Ishikawa (cell line): ENCODE data around the gene SH2D4B.

Experiments used
- CEBPB ChIP-seq: IDR thresholded peaks from 2 replicates; pipeline ENCODE4 v1.6.1; 2012
- CREB1 ChIP-seq: IDR thresholded peaks from 2 replicates; pipeline ENCODE4 v1.6.1; 2012; ENCODE audit warnings: low read depth
- EGR1 ChIP-seq: IDR thresholded peaks from 2 replicates; pipeline ENCODE4 v1.6.1; 2012
- EP300 ChIP-seq: IDR thresholded peaks from 2 replicates; pipeline ENCODE4 v1.6.1; 2012; ENCODE audit warnings: borderline replicate concordance
- FOXM1 ChIP-seq: IDR thresholded peaks from 2 replicates; pipeline ENCODE4 v1.6.1; 2012; ENCODE audit warnings: low read depth, borderline replicate concordance
- NFIC ChIP-seq: IDR thresholded peaks from 2 replicates; pipeline ENCODE4 v1.6.1; 2012
- RAD21 ChIP-seq: IDR thresholded peaks from 2 replicates; pipeline ENCODE4 v1.6.1; 2012; ENCODE audit warnings: low read depth
- TAF1 ChIP-seq: IDR thresholded peaks from 2 replicates; pipeline ENCODE4 v1.6.1; 2012; ENCODE audit warnings: low read depth, mild to moderate bottlenecking
- TCF12 ChIP-seq: IDR thresholded peaks from 2 replicates; pipeline ENCODE4 v1.6.1; 2012; ENCODE audit warnings: low read depth
- TEAD4 ChIP-seq: IDR thresholded peaks from 2 replicates; pipeline ENCODE4 v1.6.1; 2012
- YY1 ChIP-seq: IDR thresholded peaks from 2 replicates; pipeline ENCODE4 v1.6.1; 2012; ENCODE audit warnings: low read depth
- ZBTB7A ChIP-seq: IDR thresholded peaks from 2 replicates; pipeline ENCODE4 v1.6.1; 2012; ENCODE audit warnings: low read depth
- TF ChIP-seq, protein P1 (sequence below): IDR thresholded peaks from 2 replicates; pipeline ENCODE4 v1.6.1; 2012
- TF ChIP-seq, protein P2 (sequence below): IDR thresholded peaks from 2 replicates; pipeline ENCODE4 v1.6.1; 2012
- TF ChIP-seq, protein P3 (sequence below): IDR thresholded peaks from 2 replicates; pipeline ENCODE4 v1.6.1; 2012; ENCODE audit warnings: low read depth, mild to moderate bottlenecking

SH2D4B gene

DNA sequence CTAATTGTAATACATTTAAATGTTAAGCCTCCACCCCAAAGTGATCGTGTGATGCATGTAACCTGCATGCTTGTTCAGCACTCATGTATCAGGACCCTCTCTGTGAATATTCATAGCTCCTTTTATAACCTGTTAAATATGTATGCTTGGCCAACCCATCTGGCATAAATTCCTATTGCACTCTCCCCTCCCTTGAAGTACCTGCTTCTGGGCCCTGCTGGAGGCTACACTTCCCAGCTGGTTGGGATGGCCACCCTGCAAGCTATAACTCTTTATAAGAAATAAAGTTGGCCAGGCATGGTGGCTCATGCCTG, 149.7 kb downstream of the SH2D4B start:
- TF ChIP-seq RAD21 (no peak), TEAD4 (no peak), FOXM1 (no peak), TAF1 (no peak), NFIC (no peak), TCF12 (no peak)
- TF ChIP-seq, protein P1, sequence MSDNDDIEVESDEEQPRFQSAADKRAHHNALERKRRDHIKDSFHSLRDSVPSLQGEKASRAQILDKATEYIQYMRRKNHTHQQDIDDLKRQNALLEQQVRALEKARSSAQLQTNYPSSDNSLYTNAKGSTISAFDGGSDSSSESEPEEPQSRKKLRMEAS, result no peak
- TF ChIP-seq, protein P2, sequence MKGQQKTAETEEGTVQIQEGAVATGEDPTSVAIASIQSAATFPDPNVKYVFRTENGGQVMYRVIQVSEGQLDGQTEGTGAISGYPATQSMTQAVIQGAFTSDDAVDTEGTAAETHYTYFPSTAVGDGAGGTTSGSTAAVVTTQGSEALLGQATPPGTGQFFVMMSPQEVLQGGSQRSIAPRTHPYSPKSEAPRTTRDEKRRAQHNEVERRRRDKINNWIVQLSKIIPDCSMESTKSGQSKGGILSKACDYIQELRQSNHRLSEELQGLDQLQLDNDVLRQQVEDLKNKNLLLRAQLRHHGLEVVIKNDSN, result no peak

DNA sequence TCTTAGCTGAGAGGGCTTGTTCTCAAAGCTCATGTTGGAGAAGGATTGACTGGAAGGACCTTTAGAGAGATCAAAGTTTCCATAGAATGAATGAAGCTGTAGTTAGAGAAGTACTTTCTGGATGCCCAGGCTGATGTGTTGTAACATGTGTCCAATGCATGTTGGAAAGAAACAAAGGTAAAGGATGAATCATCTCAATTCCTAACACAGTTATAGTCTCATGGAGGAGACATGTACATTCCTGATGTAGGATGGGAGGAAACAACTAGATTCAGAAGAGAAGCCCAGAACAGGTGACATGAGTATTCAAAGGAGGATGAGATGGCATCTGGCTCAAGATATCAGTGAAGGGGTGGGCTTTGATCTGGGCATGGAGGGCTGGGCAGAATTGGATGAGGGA, 152.7 kb downstream of the SH2D4B start:
- no peak for TF ChIP-seq CREB1
- TF ChIP-seq, protein P2, result no peak
- no peak for TF ChIP-seq FOXM1
- TF ChIP-seq TCF12, result no peak
- TF ChIP-seq TEAD4, result no peak
- TF ChIP-seq, protein P1, result no peak
- TF ChIP-seq TAF1, result no peak
- no peak for TF ChIP-seq EGR1
- TF ChIP-seq NFIC, result no peak
- no peak for TF ChIP-seq ZBTB7A
- TF ChIP-seq CEBPB, result no peak
- no peak for TF ChIP-seq YY1
- no peak for TF ChIP-seq EP300

DNA sequence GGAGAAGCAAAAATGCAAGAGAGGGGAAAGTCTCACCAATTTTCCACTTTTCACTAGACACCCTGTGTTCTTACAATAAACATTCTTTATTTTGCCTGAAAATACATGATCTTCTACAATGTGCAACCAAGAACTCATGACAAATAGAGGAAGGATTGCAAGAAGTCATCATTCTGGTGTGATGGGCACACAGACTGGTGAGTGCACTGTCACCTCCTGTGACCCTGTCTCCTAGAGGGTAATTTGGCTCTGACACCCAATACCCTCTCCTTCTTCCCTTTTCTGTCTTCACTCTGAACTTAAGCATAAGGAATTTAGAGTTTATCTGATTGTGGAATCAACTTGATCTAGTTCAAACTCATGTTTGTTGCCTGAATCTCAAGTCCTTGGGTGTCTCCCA, 153.7 kb downstream of the SH2D4B start:
- TF ChIP-seq, protein P2, result no peak
- no peak for TF ChIP-seq EGR1
- TF ChIP-seq FOXM1, result no peak
- TF ChIP-seq EP300, result no peak
- no peak for TF ChIP-seq RAD21
- no peak for TF ChIP-seq CEBPB
- TF ChIP-seq, protein P3, sequence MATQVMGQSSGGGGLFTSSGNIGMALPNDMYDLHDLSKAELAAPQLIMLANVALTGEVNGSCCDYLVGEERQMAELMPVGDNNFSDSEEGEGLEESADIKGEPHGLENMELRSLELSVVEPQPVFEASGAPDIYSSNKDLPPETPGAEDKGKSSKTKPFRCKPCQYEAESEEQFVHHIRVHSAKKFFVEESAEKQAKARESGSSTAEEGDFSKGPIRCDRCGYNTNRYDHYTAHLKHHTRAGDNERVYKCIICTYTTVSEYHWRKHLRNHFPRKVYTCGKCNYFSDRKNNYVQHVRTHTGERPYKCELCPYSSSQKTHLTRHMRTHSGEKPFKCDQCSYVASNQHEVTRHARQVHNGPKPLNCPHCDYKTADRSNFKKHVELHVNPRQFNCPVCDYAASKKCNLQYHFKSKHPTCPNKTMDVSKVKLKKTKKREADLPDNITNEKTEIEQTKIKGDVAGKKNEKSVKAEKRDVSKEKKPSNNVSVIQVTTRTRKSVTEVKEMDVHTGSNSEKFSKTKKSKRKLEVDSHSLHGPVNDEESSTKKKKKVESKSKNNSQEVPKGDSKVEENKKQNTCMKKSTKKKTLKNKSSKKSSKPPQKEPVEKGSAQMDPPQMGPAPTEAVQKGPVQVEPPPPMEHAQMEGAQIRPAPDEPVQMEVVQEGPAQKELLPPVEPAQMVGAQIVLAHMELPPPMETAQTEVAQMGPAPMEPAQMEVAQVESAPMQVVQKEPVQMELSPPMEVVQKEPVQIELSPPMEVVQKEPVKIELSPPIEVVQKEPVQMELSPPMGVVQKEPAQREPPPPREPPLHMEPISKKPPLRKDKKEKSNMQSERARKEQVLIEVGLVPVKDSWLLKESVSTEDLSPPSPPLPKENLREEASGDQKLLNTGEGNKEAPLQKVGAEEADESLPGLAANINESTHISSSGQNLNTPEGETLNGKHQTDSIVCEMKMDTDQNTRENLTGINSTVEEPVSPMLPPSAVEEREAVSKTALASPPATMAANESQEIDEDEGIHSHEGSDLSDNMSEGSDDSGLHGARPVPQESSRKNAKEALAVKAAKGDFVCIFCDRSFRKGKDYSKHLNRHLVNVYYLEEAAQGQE, result no peak
- TF ChIP-seq ZBTB7A, result no peak
- TF ChIP-seq NFIC, result no peak
- TF ChIP-seq YY1, result no peak
- no peak for TF ChIP-seq TAF1
- TF ChIP-seq CREB1, result no peak
- no peak for TF ChIP-seq TEAD4
- TF ChIP-seq TCF12, result no peak
- TF ChIP-seq, protein P1, result no peak

DNA sequence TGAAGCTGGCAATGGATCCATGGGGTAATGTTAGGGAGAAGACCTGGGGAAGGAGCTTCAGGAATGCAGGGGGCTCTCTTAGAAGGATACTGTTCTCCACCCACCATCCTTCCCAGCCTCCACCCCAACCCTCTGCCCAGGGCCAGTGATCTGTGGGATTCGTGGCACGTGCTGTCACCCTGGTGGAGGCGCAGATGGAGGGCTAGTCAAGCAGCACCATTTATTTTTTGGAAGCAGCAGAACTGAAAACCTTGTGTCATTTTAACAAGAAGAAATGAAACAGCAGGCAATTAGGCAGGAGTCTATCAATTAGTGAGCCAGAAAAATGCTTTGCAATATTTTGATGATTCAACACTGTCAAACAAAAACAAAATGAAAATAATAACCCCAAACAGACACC, 155.9 kb downstream of the SH2D4B start:
- TF ChIP-seq, protein P3, result no peak
- TF ChIP-seq, protein P1, result no peak
- no peak for TF ChIP-seq TCF12
- no peak for TF ChIP-seq EP300
- TF ChIP-seq EGR1, result no peak
- TF ChIP-seq TAF1, result no peak
- TF ChIP-seq, protein P2, result no peak
- TF ChIP-seq ZBTB7A, result no peak
- no peak for TF ChIP-seq RAD21
- no peak for TF ChIP-seq FOXM1
- TF ChIP-seq TEAD4, result no peak
- TF ChIP-seq CREB1, result no peak
- TF ChIP-seq CEBPB, result no peak
- no peak for TF ChIP-seq YY1
- no peak for TF ChIP-seq NFIC

DNA sequence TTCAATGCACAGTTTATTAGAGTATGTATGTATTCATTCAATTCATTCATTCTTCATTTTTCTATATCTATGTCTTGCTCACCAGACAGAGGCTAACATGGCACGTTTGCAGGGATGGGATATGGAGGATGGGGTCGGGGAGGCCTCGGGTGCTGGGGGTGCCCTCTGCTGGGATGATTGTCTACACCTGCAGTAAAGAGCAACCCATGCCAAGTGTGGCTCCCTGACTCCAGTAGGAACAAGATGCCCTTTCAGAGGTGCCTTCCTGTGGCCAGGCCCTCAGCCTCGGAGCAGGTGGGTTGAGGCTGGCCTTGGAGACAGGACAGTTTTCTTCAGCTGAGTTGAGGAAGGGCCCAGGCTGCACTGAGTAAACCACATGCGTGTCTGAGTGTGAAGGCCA, 157.2 kb downstream of the SH2D4B start:
- TF ChIP-seq NFIC (no peak), TAF1 (no peak), CREB1 (no peak), FOXM1 (no peak), YY1 (no peak), EP300 (no peak), TCF12 (no peak)
- TF ChIP-seq, protein P2, result no peak
- TF ChIP-seq, protein P3, result no peak
